HepG2 (cell line): Measurements from ENCODE around the gene GFER. TPM values are rescaled to one million over a fixed set of nuclear protein-coding genes. Genes with fewer than 3 reads are reported as not detected.

Experiments used
- GMEB2 ChIP-seq: IDR thresholded peaks from 2 replicates; pipeline ENCODE4 v1.6.1; 2016; ENCODE audit warnings: missing biosample characterization, missing genetic modification reagents, low read depth
- HOXA5 ChIP-seq: sonication (generic); formaldehyde crosslinking; IDR thresholded peaks from 2 replicates; pipeline ENCODE4 v1.4.0; 2020; ENCODE audit warnings: missing genetic modification reagents
- NFAT5 ChIP-seq: sonication (generic); formaldehyde crosslinking; IDR thresholded peaks from 2 replicates; pipeline ENCODE4 v1.4.0; 2020; ENCODE audit warnings: missing genetic modification reagents
- POGZ ChIP-seq: sonication (generic); formaldehyde crosslinking; IDR thresholded peaks from 2 replicates; pipeline ENCODE4 v1.4.0; 2020; ENCODE audit warnings: mild to moderate bottlenecking, missing genetic modification reagents
- PREB ChIP-seq: sonication (generic); formaldehyde crosslinking; IDR thresholded peaks from 2 replicates; pipeline ENCODE4 v1.4.0; 2020; ENCODE audit warnings: missing genetic modification reagents
- RORA ChIP-seq: sonication (generic); formaldehyde crosslinking; IDR thresholded peaks from 2 replicates; pipeline ENCODE4 v1.5.0; 2020; ENCODE audit warnings: mild to moderate bottlenecking, missing genetic modification reagents, moderate library complexity
- SAP130 ChIP-seq: IDR thresholded peaks from 2 replicates; pipeline ENCODE4 v1.6.1; 2016; ENCODE audit warnings: low read depth
- SIN3A ChIP-seq: IDR thresholded peaks from 2 replicates; pipeline ENCODE4 v1.6.1; 2011; ENCODE audit warnings: low read depth, mild to moderate bottlenecking, control low read depth, low read length, borderline replicate concordance
- SKIL ChIP-seq: sonication (generic); formaldehyde crosslinking; IDR thresholded peaks from 2 replicates; pipeline ENCODE4 v1.8.0; 2022; ENCODE audit warnings: missing genetic modification reagents, mild to moderate bottlenecking, moderate library complexity, borderline replicate concordance
- ZNF275 ChIP-seq: sonication (generic); formaldehyde crosslinking; IDR thresholded peaks from 2 replicates; pipeline ENCODE4 v1.8.0; 2022; ENCODE audit warnings: missing genetic modification reagents, mild to moderate bottlenecking, inconsistent platforms, borderline replicate concordance
- ZNF331 ChIP-seq: sonication (generic); formaldehyde crosslinking; IDR thresholded peaks from 2 replicates; pipeline ENCODE4 v1.4.0; 2020; ENCODE audit warnings: missing genetic modification reagents
- ZNF34 ChIP-seq: sonication (generic); formaldehyde crosslinking; IDR thresholded peaks from 2 replicates; pipeline ENCODE4 v1.4.0; 2020; ENCODE audit warnings: mild to moderate bottlenecking, missing genetic modification reagents, borderline replicate concordance
- polyA plus RNA-seq, 8 experiments: library from polyadenylated mRNA; depleted of rRNA in 3 of 8; stranded (reverse) in 7 of 8; unstranded in 1 of 8; fragments of >200 nt; fragmentation: Illumina TruSeq in 4 of 8; extraction: Trizol in 4 of 8; gene quantifications; 2 replicates each; pipeline versions ENCODE4 v1.2.1 to v1.2.3, GENCODE V29; 2011 to 2016; ENCODE audit warnings: low read depth in 4 of 8, missing spikeins in 1 of 8, mixed read lengths in 1 of 8; ENCODE audit not compliant: insufficient read depth in 1 of 8
- total RNA-seq, 5 experiments: library from RNA; depleted of rRNA; stranded (reverse); fragments of >200 nt; fragmentation: Illumina TruSeq; extraction: Trizol; gene quantifications; 2 replicates each; pipeline ENCODE4 v1.2.3, GENCODE V29; 2016; ENCODE audit warnings: low read depth in 1 of 5

The GFER gene
- total and polyA plus RNA-seq, 2 of the 13 experiments (the other 11 are each of a cell fraction or from before 2014, with no cell fraction given) = 28.6 to 71.7 TPM

- TF ChIP-seq NFAT5 (no peak), RORA (CRISPR knock-in tag) (no peak), ZNF34 (CRISPR knock-in tag) (no peak), GMEB2 (CRISPR knock-in tag) (no peak), HOXA5 (CRISPR knock-in tag) (no peak; the same call in 1 of the 2 replicates), SAP130 (CRISPR knock-in tag) (peak; percentile 84), ZNF331 (CRISPR knock-in tag) (no peak), POGZ (CRISPR knock-in tag) (peak; percentile 44; the same call in 1 of the 2 replicates), SIN3A (peak; percentile 39; the same call in 1 of the 2 replicates), ZNF275 (no peak), SKIL (CRISPR knock-in tag) (no peak), PREB (no peak)
Measured at GRCh38 chr16:2009791-2010510, 26.0 kb downstream of the GFER start, which contains the start of gene ZNF598 (continued).
